A549 (cell line): ENCODE results near the gene DENND5A.

Experiments
- CTCF ChIP-seq: fragments of >200 bp; sonication (Bioruptor Twin); formaldehyde crosslinking; IDR thresholded peaks from 3 replicates; pipeline ENCODE4 v1.5.1; 2016
- JUN ChIP-seq, 2 experiments: fragments of >200 bp; sonication (Bioruptor Twin); formaldehyde crosslinking; IDR thresholded peaks; 2 replicates in 1 of 2; 3 replicates in 1 of 2; pipeline ENCODE4 v1.6.1; 2016 to 2017
- KDM5A ChIP-seq: fragments of 200-600 bp; sonication (generic); IDR thresholded peaks from 2 replicates; pipeline ENCODE4 v1.6.1; 2016; ENCODE audit warnings: antibody characterized with exemption, mild to moderate bottlenecking
- RNF2 ChIP-seq: fragments of 200-600 bp; sonication (generic); IDR thresholded peaks from 2 replicates; pipeline ENCODE4 v1.6.1; 2016; ENCODE audit warnings: low read depth, mild to moderate bottlenecking, antibody characterized with exemption, moderate library complexity, borderline replicate concordance
- TF ChIP-seq, protein P1 (sequence below): fragments of 450-650 bp; IDR thresholded peaks from 2 replicates; pipeline ENCODE4 v1.6.1; 2014; ENCODE audit warnings: antibody characterized with exemption

GRCh38 chr11:9126636-9127035 lies 138.5 kb downstream of the DENND5A start:
- no peak for TF ChIP-seq CTCF
- no peak for TF ChIP-seq RNF2
- TF ChIP-seq, protein P1, sequence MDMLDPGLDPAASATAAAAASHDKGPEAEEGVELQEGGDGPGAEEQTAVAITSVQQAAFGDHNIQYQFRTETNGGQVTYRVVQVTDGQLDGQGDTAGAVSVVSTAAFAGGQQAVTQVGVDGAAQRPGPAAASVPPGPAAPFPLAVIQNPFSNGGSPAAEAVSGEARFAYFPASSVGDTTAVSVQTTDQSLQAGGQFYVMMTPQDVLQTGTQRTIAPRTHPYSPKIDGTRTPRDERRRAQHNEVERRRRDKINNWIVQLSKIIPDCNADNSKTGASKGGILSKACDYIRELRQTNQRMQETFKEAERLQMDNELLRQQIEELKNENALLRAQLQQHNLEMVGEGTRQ, result no peak
- no peak for TF ChIP-seq KDM5A
- TF ChIP-seq JUN (IDR thresholded peaks at IDR 0.05), result no peak
